ENCODE results near the gene FOXI1. TPM values are rescaled to one million over a fixed set of nuclear protein-coding genes. Genes with fewer than 3 reads are reported as not detected.
A peak's percentile ranks its signal among the peaks of the same experiment; 100 is the strongest.

The FOXI1 gene
- total RNA-seq = not detected

GRCh38 chr5:170105642-170106611 lies at the start of gene FOXI1:
Gene FOXI1 (plus strand): TSS chr5:170105897. CDS start chr5:170105958, 61 bp downstream.
- H3K4me1 Mint-ChIP-seq = no peaks in the 10 kb centered on the region
- H3K27ac Mint-ChIP-seq = no peak within 1 kb of the TSS
- no peak within 1 kb of the TSS for H3K4me3 Mint-ChIP-seq
- H3K36me3 Mint-ChIP-seq = no peaks in the 10 kb centered on the region
- DNase-seq = no peak
- peaks cover 17% of the 10 kb centered on the region for H3K27me3 Mint-ChIP-seq
- H3K9me3 Mint-ChIP-seq = no peaks in the 10 kb centered on the region

- H3K27ac Mint-ChIP-seq = no peak overlapping the region
- no peak overlapping the region for H3K4me3 Mint-ChIP-seq
- no peak for DNase-seq
- H3K9me3 Mint-ChIP-seq = peaks cover 5% of the 10 kb centered on the region
- H3K27me3 Mint-ChIP-seq = no peaks in the 10 kb centered on the region
- H3K4me1 Mint-ChIP-seq = no peaks in the 10 kb centered on the region
- H3K36me3 Mint-ChIP-seq = peaks cover 79% of the 10 kb centered on the region
Measured at GRCh38 chr5:170056561-170057267, 49.0 kb upstream of the FOXI1 start.

GRCh38 chr5:170057311-170057710 lies 48.4 kb upstream of the FOXI1 start:
- peaks cover 81% of the 10 kb centered on the region for H3K36me3 Mint-ChIP-seq
- no peak overlapping the region for H3K4me3 Mint-ChIP-seq
- peaks cover 5% of the 10 kb centered on the region for H3K9me3 Mint-ChIP-seq
- no peaks in the 10 kb centered on the region for H3K4me1 Mint-ChIP-seq
- no peaks in the 10 kb centered on the region for H3K27me3 Mint-ChIP-seq
- DNase-seq = no peak
- H3K27ac Mint-ChIP-seq = no peak overlapping the region

GRCh38 chr5:170059221-170059620 lies 46.5 kb upstream of the FOXI1 start:
- H3K27me3 Mint-ChIP-seq = no peaks in the 10 kb centered on the region
- H3K9me3 Mint-ChIP-seq = peaks cover 5% of the 10 kb centered on the region
- no peak for DNase-seq
- H3K27ac Mint-ChIP-seq = no peak overlapping the region
- peaks cover 73% of the 10 kb centered on the region for H3K36me3 Mint-ChIP-seq
- H3K4me3 Mint-ChIP-seq = no peak overlapping the region
- no peaks in the 10 kb centered on the region for H3K4me1 Mint-ChIP-seq

GRCh38 chr5:170067152-170067551 lies 38.5 kb upstream of the FOXI1 start:
- H3K4me3 Mint-ChIP-seq = no peak overlapping the region
- H3K27ac Mint-ChIP-seq = no peak overlapping the region
- no peak for DNase-seq
- H3K27me3 Mint-ChIP-seq = no peaks in the 10 kb centered on the region
- no peaks in the 10 kb centered on the region for H3K9me3 Mint-ChIP-seq
- H3K36me3 Mint-ChIP-seq = peaks cover 65% of the 10 kb centered on the region
- H3K4me1 Mint-ChIP-seq = no peaks in the 10 kb centered on the region

- Mint-ChIP-seq H3K4me1 (no peaks in the 10 kb centered on the region), H3K4me3 (no peak overlapping the region), H3K27me3 (no peaks in the 10 kb centered on the region), H3K27ac (no peak overlapping the region), H3K36me3 (peaks cover 63% of the 10 kb centered on the region), H3K9me3 (no peaks in the 10 kb centered on the region)
- no peak for DNase-seq
Measured at GRCh38 chr5:170067574-170068170, 38.0 kb upstream of the FOXI1 start.

GRCh38 chr5:170069512-170069911 lies 36.2 kb upstream of the FOXI1 start:
- Mint-ChIP-seq H3K9me3 (no peaks in the 10 kb centered on the region), H3K36me3 (peaks cover 59% of the 10 kb centered on the region), H3K27me3 (no peaks in the 10 kb centered on the region), H3K4me1 (no peaks in the 10 kb centered on the region), H3K27ac (no peak overlapping the region), H3K4me3 (no peak overlapping the region)
- no peak for DNase-seq

- no peaks in the 10 kb centered on the region for H3K4me1 Mint-ChIP-seq
- peaks cover 58% of the 10 kb centered on the region for H3K36me3 Mint-ChIP-seq
- no peaks in the 10 kb centered on the region for H3K27me3 Mint-ChIP-seq
- no peaks in the 10 kb centered on the region for H3K9me3 Mint-ChIP-seq
- no peak overlapping the region for H3K27ac Mint-ChIP-seq
- H3K4me3 Mint-ChIP-seq = no peak overlapping the region
- peak; percentile 9 for DNase-seq
Measured at GRCh38 chr5:170070556-170071412, 34.9 kb upstream of the FOXI1 start.

- Mint-ChIP-seq H3K4me1 (peaks cover 3% of the 10 kb centered on the region), H3K36me3 (peaks cover 62% of the 10 kb centered on the region), H3K27ac (no peak overlapping the region), H3K4me3 (no peak overlapping the region), H3K9me3 (no peaks in the 10 kb centered on the region), H3K27me3 (no peaks in the 10 kb centered on the region)
- no peak for DNase-seq
Measured at GRCh38 chr5:170071748-170072147, 33.9 kb upstream of the FOXI1 start.

- Mint-ChIP-seq H3K36me3 (peaks cover 39% of the 10 kb centered on the region), H3K4me3 (no peak overlapping the region), H3K4me1 (peaks cover 11% of the 10 kb centered on the region), H3K9me3 (no peaks in the 10 kb centered on the region), H3K27me3 (no peaks in the 10 kb centered on the region), H3K27ac (no peak overlapping the region)
- no peak for DNase-seq
Measured at GRCh38 chr5:170075696-170076095, 30.0 kb upstream of the FOXI1 start.

GRCh38 chr5:170076211-170076610 lies 29.5 kb upstream of the FOXI1 start:
- Mint-ChIP-seq H3K27ac (no peak overlapping the region), H3K36me3 (peaks cover 36% of the 10 kb centered on the region), H3K27me3 (no peaks in the 10 kb centered on the region), H3K9me3 (no peaks in the 10 kb centered on the region), H3K4me1 (peaks cover 11% of the 10 kb centered on the region), H3K4me3 (no peak overlapping the region)
- DNase-seq = no peak

- Mint-ChIP-seq H3K36me3 (peaks cover 33% of the 10 kb centered on the region), H3K9me3 (no peaks in the 10 kb centered on the region), H3K27ac (no peak overlapping the region), H3K4me1 (peaks cover 11% of the 10 kb centered on the region), H3K4me3 (no peak overlapping the region), H3K27me3 (no peaks in the 10 kb centered on the region)
- no peak for DNase-seq
Measured at GRCh38 chr5:170076739-170077138, 29.0 kb upstream of the FOXI1 start.

- DNase-seq = no peak
- no peak overlapping the region for H3K4me3 Mint-ChIP-seq
- H3K27ac Mint-ChIP-seq = no peak overlapping the region
- H3K36me3 Mint-ChIP-seq = peaks cover 40% of the 10 kb centered on the region
- H3K4me1 Mint-ChIP-seq = peaks cover 11% of the 10 kb centered on the region
- H3K9me3 Mint-ChIP-seq = no peaks in the 10 kb centered on the region
- H3K27me3 Mint-ChIP-seq = no peaks in the 10 kb centered on the region
Measured at GRCh38 chr5:170077526-170077925, 28.2 kb upstream of the FOXI1 start.

- no peak for DNase-seq
- Mint-ChIP-seq H3K27me3 (no peaks in the 10 kb centered on the region), H3K4me3 (no peak overlapping the region), H3K9me3 (no peaks in the 10 kb centered on the region), H3K27ac (no peak overlapping the region), H3K4me1 (peaks cover 11% of the 10 kb centered on the region), H3K36me3 (peaks cover 42% of the 10 kb centered on the region)
Measured at GRCh38 chr5:170078458-170078857, 27.2 kb upstream of the FOXI1 start.

All from activated naive CD8-positive, alpha-beta T cell treated with anti-CD3 and anti-CD28 coated beads for 36 hours (primary cell).